HepG2 (cell line): Measurements from ENCODE around the gene NBEAL2.

ENCODE experiments used
- BORCS8-MEF2B ChIP-seq: sonication (generic); formaldehyde crosslinking; IDR thresholded peaks from 2 replicates; pipeline ENCODE4 v1.8.0; 2022; ENCODE audit warnings: mild to moderate bottlenecking, missing genetic modification reagents
- EP300 ChIP-seq, 3 experiments: sonication (generic) in 1 of 3; formaldehyde crosslinking in 1 of 3; IDR thresholded peaks; 2 replicates each; pipeline versions ENCODE4 v1.5.1 to v1.6.1; 2011 to 2020; ENCODE audit warnings: low read depth in 2 of 3, low read length in 2 of 3, borderline replicate concordance in 1 of 3, improper control_type of control experiment in 1 of 3, mild to moderate bottlenecking in 1 of 3, missing genetic modification reagents in 1 of 3, moderate library complexity in 1 of 3
- EZH2 ChIP-seq: conservative IDR thresholded peaks from 2 replicates; pipeline ENCODE4 v1.6.1; 2012; ENCODE audit warnings: mild to moderate bottlenecking, low read depth, low read length, moderate library complexity
- NPAS2 ChIP-seq: sonication (generic); formaldehyde crosslinking; IDR thresholded peaks from 2 replicates; pipeline ENCODE4 v1.8.0; 2022; ENCODE audit warnings: mild to moderate bottlenecking, missing genetic modification reagents, borderline replicate concordance
- ZNF776 ChIP-seq: sonication (generic); formaldehyde crosslinking; IDR thresholded peaks from 2 replicates; pipeline ENCODE4 v1.4.0; 2020; ENCODE audit warnings: mild to moderate bottlenecking, missing genetic modification reagents
- TF ChIP-seq, protein P1 (sequence below): sonication (generic); formaldehyde crosslinking; IDR thresholded peaks from 2 replicates; pipeline ENCODE4 v1.5.0; 2020; ENCODE audit warnings: mild to moderate bottlenecking, missing genetic modification reagents, moderate library complexity
- TF ChIP-seq, protein P2 (sequence below): sonication (generic); formaldehyde crosslinking; IDR thresholded peaks from 2 replicates; pipeline ENCODE4 v1.8.1; 2023; ENCODE audit warnings: missing genetic modification reagents, inconsistent platforms, borderline replicate concordance
- TF ChIP-seq, protein P3 (sequence below): IDR thresholded peaks from 2 replicates; pipeline ENCODE4 v1.6.1; 2018; ENCODE audit warnings: missing genetic modification reagents, mild to moderate bottlenecking, missing compliant biosample characterization
- TF ChIP-seq, protein P4 (sequence below): sonication (generic); formaldehyde crosslinking; IDR thresholded peaks from 2 replicates; pipeline ENCODE4 v1.5.0; 2020; ENCODE audit warnings: mild to moderate bottlenecking, missing genetic modification reagents
- TF ChIP-seq, protein P5 (sequence below): sonication (generic); formaldehyde crosslinking; IDR thresholded peaks from 2 replicates; pipeline ENCODE4 v1.4.0; 2020; ENCODE audit warnings: missing genetic modification reagents
- TF ChIP-seq, protein P6 (sequence below): sonication (generic); formaldehyde crosslinking; IDR thresholded peaks from 2 replicates; pipeline ENCODE4 v1.5.0; 2020; ENCODE audit warnings: mild to moderate bottlenecking, missing genetic modification reagents
- TF ChIP-seq, protein P7 (sequence below): sonication (generic); formaldehyde crosslinking; IDR thresholded peaks from 2 replicates; pipeline ENCODE4 v1.4.0; 2020; ENCODE audit warnings: missing genetic modification reagents

DNA sequence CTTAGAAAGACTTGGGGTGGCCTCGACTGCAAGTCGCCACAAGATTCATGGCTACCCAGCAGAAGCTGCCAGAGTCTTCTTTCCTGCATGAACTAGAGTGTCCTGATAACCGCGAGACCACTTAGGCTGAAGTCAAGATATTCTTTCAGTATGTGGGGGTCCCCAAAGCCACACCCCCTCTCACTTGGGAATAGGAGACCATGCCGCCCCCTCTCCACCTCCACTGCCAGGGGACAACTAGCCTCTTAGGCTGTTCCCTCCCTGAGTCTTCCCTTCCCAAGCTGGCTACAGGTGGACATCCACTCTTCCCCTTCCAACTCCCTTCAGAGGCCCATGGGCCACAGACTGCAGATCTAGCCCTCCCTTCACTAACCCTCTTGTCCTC lies 1.7 kb upstream of the NBEAL2 start:
- TF ChIP-seq, protein P1, sequence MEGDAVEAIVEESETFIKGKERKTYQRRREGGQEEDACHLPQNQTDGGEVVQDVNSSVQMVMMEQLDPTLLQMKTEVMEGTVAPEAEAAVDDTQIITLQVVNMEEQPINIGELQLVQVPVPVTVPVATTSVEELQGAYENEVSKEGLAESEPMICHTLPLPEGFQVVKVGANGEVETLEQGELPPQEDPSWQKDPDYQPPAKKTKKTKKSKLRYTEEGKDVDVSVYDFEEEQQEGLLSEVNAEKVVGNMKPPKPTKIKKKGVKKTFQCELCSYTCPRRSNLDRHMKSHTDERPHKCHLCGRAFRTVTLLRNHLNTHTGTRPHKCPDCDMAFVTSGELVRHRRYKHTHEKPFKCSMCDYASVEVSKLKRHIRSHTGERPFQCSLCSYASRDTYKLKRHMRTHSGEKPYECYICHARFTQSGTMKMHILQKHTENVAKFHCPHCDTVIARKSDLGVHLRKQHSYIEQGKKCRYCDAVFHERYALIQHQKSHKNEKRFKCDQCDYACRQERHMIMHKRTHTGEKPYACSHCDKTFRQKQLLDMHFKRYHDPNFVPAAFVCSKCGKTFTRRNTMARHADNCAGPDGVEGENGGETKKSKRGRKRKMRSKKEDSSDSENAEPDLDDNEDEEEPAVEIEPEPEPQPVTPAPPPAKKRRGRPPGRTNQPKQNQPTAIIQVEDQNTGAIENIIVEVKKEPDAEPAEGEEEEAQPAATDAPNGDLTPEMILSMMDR (CRISPR knock-in tag), result no peak
- TF ChIP-seq EP300 (IDR thresholded peaks at IDR 0.05; ENCODE audit: low read depth in 2 of 2, low read length in 2 of 2) (no peak), EP300 (CRISPR knock-in tag; IDR thresholded peaks at IDR 0.05; ENCODE audit: borderline replicate concordance) (no peak), ZNF776 (CRISPR knock-in tag) (no peak), BORCS8-MEF2B (CRISPR knock-in tag) (no peak), EZH2 (no peak), NPAS2 (CRISPR knock-in tag) (no peak)
- TF ChIP-seq, protein P2, sequence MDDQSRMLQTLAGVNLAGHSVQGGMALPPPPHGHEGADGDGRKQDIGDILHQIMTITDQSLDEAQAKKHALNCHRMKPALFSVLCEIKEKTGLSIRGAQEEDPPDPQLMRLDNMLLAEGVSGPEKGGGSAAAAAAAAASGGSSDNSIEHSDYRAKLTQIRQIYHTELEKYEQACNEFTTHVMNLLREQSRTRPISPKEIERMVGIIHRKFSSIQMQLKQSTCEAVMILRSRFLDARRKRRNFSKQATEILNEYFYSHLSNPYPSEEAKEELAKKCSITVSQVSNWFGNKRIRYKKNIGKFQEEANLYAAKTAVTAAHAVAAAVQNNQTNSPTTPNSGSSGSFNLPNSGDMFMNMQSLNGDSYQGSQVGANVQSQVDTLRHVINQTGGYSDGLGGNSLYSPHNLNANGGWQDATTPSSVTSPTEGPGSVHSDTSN (CRISPR knock-in tag), result no peak
- TF ChIP-seq, protein P3, sequence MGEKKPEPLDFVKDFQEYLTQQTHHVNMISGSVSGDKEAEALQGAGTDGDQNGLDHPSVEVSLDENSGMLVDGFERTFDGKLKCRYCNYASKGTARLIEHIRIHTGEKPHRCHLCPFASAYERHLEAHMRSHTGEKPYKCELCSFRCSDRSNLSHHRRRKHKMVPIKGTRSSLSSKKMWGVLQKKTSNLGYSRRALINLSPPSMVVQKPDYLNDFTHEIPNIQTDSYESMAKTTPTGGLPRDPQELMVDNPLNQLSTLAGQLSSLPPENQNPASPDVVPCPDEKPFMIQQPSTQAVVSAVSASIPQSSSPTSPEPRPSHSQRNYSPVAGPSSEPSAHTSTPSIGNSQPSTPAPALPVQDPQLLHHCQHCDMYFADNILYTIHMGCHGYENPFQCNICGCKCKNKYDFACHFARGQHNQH (CRISPR knock-in tag), result no peak
- TF ChIP-seq, protein P4, sequence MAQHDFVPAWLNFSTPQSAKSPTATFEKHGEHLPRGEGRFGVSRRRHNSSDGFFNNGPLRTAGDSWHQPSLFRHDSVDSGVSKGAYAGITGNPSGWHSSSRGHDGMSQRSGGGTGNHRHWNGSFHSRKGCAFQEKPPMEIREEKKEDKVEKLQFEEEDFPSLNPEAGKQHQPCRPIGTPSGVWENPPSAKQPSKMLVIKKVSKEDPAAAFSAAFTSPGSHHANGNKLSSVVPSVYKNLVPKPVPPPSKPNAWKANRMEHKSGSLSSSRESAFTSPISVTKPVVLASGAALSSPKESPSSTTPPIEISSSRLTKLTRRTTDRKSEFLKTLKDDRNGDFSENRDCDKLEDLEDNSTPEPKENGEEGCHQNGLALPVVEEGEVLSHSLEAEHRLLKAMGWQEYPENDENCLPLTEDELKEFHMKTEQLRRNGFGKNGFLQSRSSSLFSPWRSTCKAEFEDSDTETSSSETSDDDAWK (CRISPR knock-in tag), result no peak
- TF ChIP-seq, protein P5, sequence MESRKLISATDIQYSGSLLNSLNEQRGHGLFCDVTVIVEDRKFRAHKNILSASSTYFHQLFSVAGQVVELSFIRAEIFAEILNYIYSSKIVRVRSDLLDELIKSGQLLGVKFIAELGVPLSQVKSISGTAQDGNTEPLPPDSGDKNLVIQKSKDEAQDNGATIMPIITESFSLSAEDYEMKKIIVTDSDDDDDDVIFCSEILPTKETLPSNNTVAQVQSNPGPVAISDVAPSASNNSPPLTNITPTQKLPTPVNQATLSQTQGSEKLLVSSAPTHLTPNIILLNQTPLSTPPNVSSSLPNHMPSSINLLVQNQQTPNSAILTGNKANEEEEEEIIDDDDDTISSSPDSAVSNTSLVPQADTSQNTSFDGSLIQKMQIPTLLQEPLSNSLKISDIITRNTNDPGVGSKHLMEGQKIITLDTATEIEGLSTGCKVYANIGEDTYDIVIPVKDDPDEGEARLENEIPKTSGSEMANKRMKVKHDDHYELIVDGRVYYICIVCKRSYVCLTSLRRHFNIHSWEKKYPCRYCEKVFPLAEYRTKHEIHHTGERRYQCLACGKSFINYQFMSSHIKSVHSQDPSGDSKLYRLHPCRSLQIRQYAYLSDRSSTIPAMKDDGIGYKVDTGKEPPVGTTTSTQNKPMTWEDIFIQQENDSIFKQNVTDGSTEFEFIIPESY, result no peak
- TF ChIP-seq, protein P6, sequence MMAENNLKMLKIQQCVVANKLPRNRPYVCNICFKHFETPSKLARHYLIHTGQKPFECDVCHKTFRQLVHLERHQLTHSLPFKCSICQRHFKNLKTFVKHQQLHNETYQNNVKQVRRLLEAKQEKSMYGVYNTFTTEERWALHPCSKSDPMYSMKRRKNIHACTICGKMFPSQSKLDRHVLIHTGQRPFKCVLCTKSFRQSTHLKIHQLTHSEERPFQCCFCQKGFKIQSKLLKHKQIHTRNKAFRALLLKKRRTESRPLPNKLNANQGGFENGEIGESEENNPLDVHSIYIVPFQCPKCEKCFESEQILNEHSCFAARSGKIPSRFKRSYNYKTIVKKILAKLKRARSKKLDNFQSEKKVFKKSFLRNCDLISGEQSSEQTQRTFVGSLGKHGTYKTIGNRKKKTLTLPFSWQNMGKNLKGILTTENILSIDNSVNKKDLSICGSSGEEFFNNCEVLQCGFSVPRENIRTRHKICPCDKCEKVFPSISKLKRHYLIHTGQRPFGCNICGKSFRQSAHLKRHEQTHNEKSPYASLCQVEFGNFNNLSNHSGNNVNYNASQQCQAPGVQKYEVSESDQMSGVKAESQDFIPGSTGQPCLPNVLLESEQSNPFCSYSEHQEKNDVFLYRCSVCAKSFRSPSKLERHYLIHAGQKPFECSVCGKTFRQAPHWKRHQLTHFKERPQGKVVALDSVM, result no peak
- TF ChIP-seq, protein P7, sequence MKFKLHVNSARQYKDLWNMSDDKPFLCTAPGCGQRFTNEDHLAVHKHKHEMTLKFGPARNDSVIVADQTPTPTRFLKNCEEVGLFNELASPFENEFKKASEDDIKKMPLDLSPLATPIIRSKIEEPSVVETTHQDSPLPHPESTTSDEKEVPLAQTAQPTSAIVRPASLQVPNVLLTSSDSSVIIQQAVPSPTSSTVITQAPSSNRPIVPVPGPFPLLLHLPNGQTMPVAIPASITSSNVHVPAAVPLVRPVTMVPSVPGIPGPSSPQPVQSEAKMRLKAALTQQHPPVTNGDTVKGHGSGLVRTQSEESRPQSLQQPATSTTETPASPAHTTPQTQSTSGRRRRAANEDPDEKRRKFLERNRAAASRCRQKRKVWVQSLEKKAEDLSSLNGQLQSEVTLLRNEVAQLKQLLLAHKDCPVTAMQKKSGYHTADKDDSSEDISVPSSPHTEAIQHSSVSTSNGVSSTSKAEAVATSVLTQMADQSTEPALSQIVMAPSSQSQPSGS (CRISPR knock-in tag), result no peak
